Measurements from ENCODE around the gene TPSD1. TPM values are rescaled to one million over a fixed set of nuclear protein-coding genes. Genes with fewer than 3 reads are reported as not detected.

TPSD1 gene
- total and polyA plus RNA-seq, 2 experiments from 2014 or later: 0.17 TPM; not detected in 1

DNA sequence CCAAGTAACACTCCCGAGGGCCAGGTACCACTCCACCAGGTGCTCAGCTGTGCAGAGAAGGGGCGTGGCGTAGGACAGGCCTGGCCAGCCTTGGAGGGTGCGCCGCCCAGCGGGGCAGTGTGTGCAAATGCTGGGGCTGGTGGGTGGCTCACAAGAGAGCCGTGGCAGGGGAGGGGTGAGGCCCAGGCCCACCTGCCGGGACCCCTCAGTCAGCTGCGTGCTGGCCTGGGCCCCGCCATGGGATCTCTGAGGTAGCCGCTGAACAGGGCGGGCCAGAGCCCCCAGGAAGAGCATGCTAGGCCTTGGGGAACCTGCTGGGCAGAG lies 39.6 kb upstream of the TPSD1 start:
- H3K27ac Mint-ChIP-seq: no peak overlapping the region
- Histone ChIP-seq H3K36me3 (ENCODE audit: insufficient read depth) (no peaks in the 10 kb centered on the region), H3K9me2 (ENCODE audit: insufficient read depth) (no peaks in the 10 kb centered on the region), H3K79me2 (replicated peaks; ENCODE audit: insufficient read depth) (no peaks in the 10 kb centered on the region), H4K20me1 (replicated peaks; ENCODE audit: insufficient read depth) (no peaks in the 10 kb centered on the region; the same call in 1 of the 2 replicates), H3F3A (replicated peaks; ENCODE audit: low read depth) (no peaks in the 10 kb centered on the region), H3K4me3 (no peak overlapping the region), H3K27me3 (ENCODE audit: insufficient read depth) (no peaks in the 10 kb centered on the region), H3K27ac (ENCODE audit: low read depth) (no peak overlapping the region), H3K4me2 (no peak overlapping the region), H3K4me1 (ENCODE audit: insufficient read depth) (no peaks in the 10 kb centered on the region), H2AFZ (no peak overlapping the region)
- peaks cover 7% of the 10 kb centered on the region for H3K27me3 Mint-ChIP-seq (ENCODE audit: insufficient read depth, low read depth, poor library complexity)
- DNase-seq (ENCODE audit: low spot score) (no peak), ATAC-seq (no peak)
- H3K4me1 Mint-ChIP-seq: no peaks in the 10 kb centered on the region
- no peaks in the 10 kb centered on the region for H3K9me3 Mint-ChIP-seq
- H3K4me3 Mint-ChIP-seq: no peak overlapping the region
- no peak for TF ChIP-seq NANOG (IDR thresholded peaks at IDR 0.05; ENCODE audit: borderline replicate concordance)
- TF ChIP-seq CREB1 (CRISPR knock-in tag; IDR thresholded peaks at IDR 0.05; ENCODE audit: low read depth): no peak
- TF ChIP-seq REST (IDR thresholded peaks at IDR 0.05; ENCODE audit: unreplicated experiment): no peak
- no peak for TF ChIP-seq ZNF114 (CRISPR knock-in tag; IDR thresholded peaks at IDR 0.05)
- TF ChIP-seq ETS1 (IDR thresholded peaks at IDR 0.05): no peak
- TF ChIP-seq ZNF331 (CRISPR knock-in tag; IDR thresholded peaks at IDR 0.05; ENCODE audit: low read depth): no peak
- TF ChIP-seq EZH2 (IDR thresholded peaks at IDR 0.05; ENCODE audit: low read depth, unreplicated experiment): no peak
- H3K36me3 Mint-ChIP-seq (ENCODE audit: low read depth): no peaks in the 10 kb centered on the region

- Mint-ChIP-seq H3K9me3 (no peaks in the 10 kb centered on the region), H3K4me3 (no peak overlapping the region), H3K36me3 (ENCODE audit: low read depth) (no peaks in the 10 kb centered on the region; the same call in 2 of the 3 replicates), H3K4me1 (no peaks in the 10 kb centered on the region), H3K27ac (no peak overlapping the region), H3K27me3 (ENCODE audit: insufficient read depth, low read depth, poor library complexity) (peaks cover 7% of the 10 kb centered on the region)
- Histone ChIP-seq H3K4me2 (no peak overlapping the region), H4K20me1 (replicated peaks; ENCODE audit: insufficient read depth) (no peaks in the 10 kb centered on the region; the same call in none of the 2 replicates), H3K4me3 (no peak overlapping the region), H3F3A (replicated peaks; ENCODE audit: low read depth) (no peaks in the 10 kb centered on the region), H2AFZ (no peak overlapping the region), H3K27me3 (ENCODE audit: insufficient read depth) (no peaks in the 10 kb centered on the region), H3K4me1 (ENCODE audit: insufficient read depth) (no peaks in the 10 kb centered on the region), H3K9me2 (ENCODE audit: insufficient read depth) (no peaks in the 10 kb centered on the region), H3K36me3 (ENCODE audit: insufficient read depth) (no peaks in the 10 kb centered on the region), H3K79me2 (replicated peaks; ENCODE audit: insufficient read depth) (no peaks in the 10 kb centered on the region), H3K27ac (ENCODE audit: low read depth) (no peak overlapping the region)
- ATAC-seq: no peak
- no peak for DNase-seq (ENCODE audit: low spot score)
- TF ChIP-seq ZNF331 (CRISPR knock-in tag; IDR thresholded peaks at IDR 0.05; ENCODE audit: low read depth) (no peak), REST (IDR thresholded peaks at IDR 0.05; ENCODE audit: unreplicated experiment) (no peak), POLR2AphosphoS5 (IDR thresholded peaks at IDR 0.05; ENCODE audit: low read depth) (no peak), NANOG (IDR thresholded peaks at IDR 0.05; ENCODE audit: borderline replicate concordance) (no peak), CREB1 (CRISPR knock-in tag; IDR thresholded peaks at IDR 0.05; ENCODE audit: low read depth) (no peak), JUNB (IDR thresholded peaks at IDR 0.05; ENCODE audit: unreplicated experiment) (no peak), CTCF (conservative IDR thresholded peaks at IDR 0.05; ENCODE audit: low read depth in 2 of 2) (no peak), ETS1 (IDR thresholded peaks at IDR 0.05) (no peak), EZH2 (IDR thresholded peaks at IDR 0.05; ENCODE audit: low read depth, unreplicated experiment) (no peak), STAT1 (IDR thresholded peaks at IDR 0.05; ENCODE audit: unreplicated experiment) (no peak), ZNF114 (CRISPR knock-in tag; IDR thresholded peaks at IDR 0.05) (no peak)
Measured at GRCh38 chr16:1216681-1217400, 39.0 kb upstream of the TPSD1 start.
